Sigmoid colon (tissue), 4 donors: ENCODE results near the gene WSB2.
A peak's percentile ranks its signal among the peaks of the same experiment; 100 is the strongest.

ENCODE experiments used
- POLR2AphosphoS5 ChIP-seq, 4 donors: sonication (generic); formaldehyde crosslinking; IDR thresholded peaks; one replicate each; pipeline ENCODE4 v1.6.1; 2017; ENCODE audit warnings: antibody characterized with exemption in 4 of 4
- TF ChIP-seq, protein P1 (sequence below), 4 experiments: fragments of 450-650 bp in 3 of 4; fragments of 200-600 bp in 1 of 4; IDR thresholded peaks; one replicate each; pipeline ENCODE4 v1.5.1; 2016 to 2019; ENCODE audit warnings: antibody characterized with exemption in 4 of 4, mild to moderate bottlenecking in 3 of 4, moderate library complexity in 2 of 4

DNA sequence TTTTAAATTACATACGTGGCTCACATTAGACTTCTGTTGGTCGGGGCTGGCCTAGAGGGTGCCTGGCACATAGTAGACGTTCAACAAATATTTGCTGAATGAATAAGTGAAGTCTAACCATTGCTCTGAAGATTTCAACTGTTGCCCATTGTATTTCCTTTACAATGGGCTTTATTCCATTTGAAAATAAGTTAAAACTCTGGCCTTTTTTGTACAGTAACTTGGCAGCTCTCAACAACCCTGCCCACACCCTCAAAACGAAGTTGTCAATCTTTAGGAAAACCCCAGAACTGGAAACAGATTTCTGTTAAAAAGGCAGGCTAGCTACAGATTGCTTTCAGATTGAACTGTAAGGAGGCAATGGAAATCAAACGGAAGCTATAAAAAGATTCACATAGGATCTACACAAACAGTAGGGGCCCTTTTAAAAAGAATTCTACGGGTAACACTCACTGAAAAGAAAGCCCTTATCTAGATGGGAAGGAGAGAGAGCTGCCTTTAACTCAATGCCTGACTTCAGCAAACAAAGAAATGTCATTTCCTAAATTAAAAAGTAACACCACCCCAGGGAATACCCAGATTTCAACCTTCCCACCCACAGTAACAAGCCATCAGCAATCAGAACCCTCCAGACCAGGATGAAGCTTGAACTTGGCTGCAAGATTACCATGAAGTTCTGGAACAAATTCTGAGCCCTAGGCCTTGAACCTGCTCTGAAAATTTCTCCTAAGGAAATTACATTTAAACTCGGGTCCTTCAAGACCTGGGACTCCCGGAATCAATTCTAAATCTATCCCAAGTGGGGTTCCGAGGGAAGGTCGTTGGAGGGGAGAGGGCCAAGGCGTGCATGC is 1.4 kb downstream of the WSB2 start:
- TF ChIP-seq, protein P1, sequence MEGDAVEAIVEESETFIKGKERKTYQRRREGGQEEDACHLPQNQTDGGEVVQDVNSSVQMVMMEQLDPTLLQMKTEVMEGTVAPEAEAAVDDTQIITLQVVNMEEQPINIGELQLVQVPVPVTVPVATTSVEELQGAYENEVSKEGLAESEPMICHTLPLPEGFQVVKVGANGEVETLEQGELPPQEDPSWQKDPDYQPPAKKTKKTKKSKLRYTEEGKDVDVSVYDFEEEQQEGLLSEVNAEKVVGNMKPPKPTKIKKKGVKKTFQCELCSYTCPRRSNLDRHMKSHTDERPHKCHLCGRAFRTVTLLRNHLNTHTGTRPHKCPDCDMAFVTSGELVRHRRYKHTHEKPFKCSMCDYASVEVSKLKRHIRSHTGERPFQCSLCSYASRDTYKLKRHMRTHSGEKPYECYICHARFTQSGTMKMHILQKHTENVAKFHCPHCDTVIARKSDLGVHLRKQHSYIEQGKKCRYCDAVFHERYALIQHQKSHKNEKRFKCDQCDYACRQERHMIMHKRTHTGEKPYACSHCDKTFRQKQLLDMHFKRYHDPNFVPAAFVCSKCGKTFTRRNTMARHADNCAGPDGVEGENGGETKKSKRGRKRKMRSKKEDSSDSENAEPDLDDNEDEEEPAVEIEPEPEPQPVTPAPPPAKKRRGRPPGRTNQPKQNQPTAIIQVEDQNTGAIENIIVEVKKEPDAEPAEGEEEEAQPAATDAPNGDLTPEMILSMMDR (IDR thresholded peaks at IDR 0.05): no peak
- peak in 2 of 4 donors; percentile 14 to 28 for TF ChIP-seq POLR2AphosphoS5 (IDR thresholded peaks at IDR 0.05)
